Fibroblast of skin of back (primary cell): Measurements from ENCODE around the gene ATXN7.

Source experiments
- DNase-seq: peaks from one replicate; pipeline ENCODE4 v3.0.0-alpha.2; 2013

Gene ATXN7

GRCh38 chr3:63864965-63865327 is 1.3 kb downstream of the ATXN7 start:
- DNase-seq, result no peak

DNA sequence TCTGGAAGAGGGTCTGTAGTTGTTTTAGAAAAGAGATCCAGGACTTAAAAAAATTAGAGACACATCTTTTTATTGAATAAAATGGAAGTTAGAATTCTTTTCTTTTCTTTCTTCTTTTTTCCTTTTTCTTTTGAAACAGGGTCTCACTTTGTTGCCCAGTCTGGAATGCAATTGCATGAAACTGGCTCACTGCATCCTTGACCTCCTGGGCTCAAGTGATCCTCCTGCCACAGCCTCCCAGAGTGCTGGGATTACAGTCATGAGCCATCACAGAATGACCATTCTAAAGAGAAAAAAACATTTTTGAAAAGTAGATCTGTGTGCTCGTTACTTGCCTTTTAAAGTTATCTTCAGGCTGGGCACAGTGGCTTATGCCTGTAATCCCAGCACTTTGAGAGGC is 3.6 kb downstream of the ATXN7 start:
- no peak for DNase-seq

DNA sequence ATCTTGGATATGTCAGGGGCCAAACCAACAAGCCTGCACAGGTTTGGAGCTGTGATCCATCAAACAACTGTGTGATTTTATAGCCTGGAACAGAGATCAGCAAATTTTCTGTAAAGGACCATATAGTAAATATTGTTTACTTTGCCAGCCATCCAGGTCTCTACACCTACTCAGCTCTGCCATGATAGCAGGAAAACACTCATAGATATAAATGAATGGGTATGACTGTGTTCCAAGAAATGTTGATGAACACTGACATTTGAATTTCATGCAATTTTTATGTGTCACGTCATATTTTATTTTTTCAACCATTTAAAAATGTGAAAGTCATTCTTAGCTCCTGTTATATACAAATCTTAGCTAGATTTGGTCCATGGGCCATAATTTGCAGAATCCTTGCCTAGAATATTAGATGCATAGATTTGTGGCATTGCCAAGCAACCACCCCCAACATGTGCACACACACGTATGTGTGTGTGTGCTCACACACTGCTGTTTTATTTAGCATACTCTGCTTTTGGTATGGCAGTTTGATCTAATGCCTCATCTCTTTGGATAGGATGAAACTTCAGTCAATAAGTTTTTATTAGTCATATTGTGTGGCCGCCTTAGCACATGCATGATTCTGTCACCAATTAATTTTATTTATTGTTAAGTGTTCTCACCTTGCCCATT is 6.4 kb downstream of the ATXN7 start:
- DNase-seq, result no peak

- no peak for DNase-seq
Observed at GRCh38 chr3:63870615-63871005, 6.9 kb downstream of the ATXN7 start.

- DNase-seq, result peak; percentile 82
Observed at GRCh38 chr3:63872135-63872924, 8.7 kb downstream of the ATXN7 start.

DNA sequence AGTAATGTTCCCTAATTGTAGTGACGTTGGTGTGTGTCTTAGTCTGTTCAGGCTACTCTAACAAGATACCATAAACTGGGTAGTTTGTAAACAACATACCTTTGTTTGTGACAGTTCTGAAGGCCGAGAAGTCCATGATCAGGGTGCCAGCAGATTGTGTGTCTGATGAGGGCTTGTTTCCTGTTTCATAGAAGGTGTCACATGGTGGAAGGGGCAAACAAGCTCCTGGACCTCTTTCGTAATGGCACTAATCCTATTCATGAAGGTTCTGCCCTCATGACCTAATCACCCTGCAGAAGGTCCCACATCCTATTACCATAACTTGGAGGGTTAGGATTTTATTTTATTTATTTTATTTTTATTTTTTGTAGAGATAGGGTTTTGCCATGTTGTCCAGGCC is 11.1 kb downstream of the ATXN7 start:
- DNase-seq, result no peak

DNA sequence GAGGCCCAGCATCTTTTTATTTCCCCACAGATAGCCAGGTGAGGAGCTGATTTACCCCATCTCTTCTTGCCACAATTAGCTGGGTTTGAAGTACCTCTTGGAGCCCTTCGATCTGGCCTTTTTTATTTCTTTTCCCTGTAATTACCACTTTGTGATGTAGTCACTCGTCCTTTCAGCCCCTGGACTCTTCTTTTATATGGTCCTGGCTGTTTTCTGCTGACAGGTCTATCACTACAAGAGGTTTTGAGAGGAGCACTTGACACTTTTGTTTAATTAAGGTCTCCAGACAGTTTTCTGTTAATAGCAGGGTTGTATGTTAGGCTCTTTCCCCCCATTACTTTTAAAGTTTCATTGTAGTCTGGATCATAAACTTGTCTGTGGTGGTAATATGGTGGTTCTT is 11.8 kb downstream of the ATXN7 start:
- DNase-seq, result no peak

GRCh38 chr3:63876260-63876659 is 12.6 kb downstream of the ATXN7 start:
- DNase-seq, result no peak

- DNase-seq, result peak; percentile 65
Observed at GRCh38 chr3:63877737-63878393, 14.2 kb downstream of the ATXN7 start.

GRCh38 chr3:63878394-63879060 is 14.9 kb downstream of the ATXN7 start:
- DNase-seq, result no peak

DNA sequence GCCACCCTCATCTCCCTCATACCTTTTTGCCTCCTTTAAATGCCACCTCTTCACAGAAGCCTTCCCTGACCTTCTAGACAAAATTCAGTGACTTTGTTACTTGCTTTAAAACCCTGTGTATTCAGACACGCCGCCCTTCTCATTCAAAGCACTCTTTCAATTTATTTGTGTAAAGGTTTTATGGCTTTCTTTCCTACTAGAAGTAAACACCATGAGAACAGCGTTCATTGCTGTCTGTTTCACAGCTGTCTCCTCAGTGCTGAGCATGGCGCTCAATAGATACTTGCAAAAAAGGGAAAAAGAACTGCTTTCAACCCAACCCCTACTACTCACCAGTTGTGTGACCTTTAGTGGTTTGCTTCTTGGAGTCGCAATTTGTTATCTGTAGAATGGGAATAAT is 17.0 kb downstream of the ATXN7 start:
- no peak for DNase-seq

DNA sequence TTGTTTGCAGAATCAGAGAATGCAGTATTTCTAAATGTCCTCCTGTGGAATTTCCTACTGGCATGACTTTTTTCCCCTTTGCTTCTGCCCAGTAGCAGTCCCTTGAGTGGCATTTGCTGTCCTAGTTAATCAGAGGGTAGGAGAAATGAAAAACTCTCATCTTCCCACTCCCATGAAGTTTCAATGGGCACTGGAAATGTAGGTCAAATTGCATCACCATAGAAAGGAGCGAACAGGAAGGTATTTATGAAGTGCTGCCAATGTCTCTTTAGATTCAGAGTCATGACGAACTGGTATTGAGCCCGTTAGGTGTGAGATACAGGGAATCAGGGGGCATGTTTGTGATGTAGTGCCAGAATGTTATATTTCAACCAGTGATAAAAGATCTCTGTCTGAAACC is 23.2 kb downstream of the ATXN7 start:
- no peak for DNase-seq

- no peak for DNase-seq
Observed at GRCh38 chr3:63891518-63891917, 27.9 kb downstream of the ATXN7 start.

- DNase-seq, result no peak
Observed at GRCh38 chr3:63892773-63893352, 29.2 kb downstream of the ATXN7 start.

GRCh38 chr3:63895422-63896189 is 31.9 kb downstream of the ATXN7 start:
- DNase-seq, result no peak

DNA sequence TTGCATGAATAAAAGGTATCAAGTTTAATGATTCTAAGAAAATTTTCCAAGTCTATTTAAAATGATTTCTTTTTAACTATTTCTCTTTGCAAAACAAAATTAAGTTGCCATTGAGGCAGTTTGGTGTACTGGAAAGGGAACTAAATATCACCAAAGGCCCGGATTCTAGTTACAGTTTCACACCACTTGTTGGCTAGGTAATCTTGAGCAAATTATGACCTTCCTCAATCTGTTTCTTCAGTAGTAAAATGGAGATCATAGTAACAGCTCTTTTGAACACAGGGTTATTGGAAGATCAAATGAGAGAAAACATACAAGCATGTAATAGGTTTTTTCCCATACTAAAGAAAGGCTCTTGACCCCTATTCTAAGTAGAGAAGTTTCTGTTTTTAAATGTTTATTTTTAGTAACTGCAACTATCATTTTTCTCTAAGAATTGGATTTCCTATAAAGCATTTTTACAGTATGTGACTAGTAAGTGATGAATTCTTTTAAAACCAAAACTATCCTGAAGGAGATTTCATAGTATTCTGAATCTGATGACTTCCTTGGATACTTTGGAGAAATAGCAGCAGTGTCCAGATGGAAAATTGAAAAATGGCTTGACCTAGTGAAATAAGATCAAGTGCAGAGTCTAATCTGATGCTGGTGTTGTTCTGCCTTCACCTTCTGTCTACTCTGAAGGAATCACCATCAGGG is 32.8 kb downstream of the ATXN7 start:
- peak; percentile 57 for DNase-seq

- no peak for DNase-seq
Observed at GRCh38 chr3:63900010-63900409, 36.3 kb downstream of the ATXN7 start.

- no peak for DNase-seq
Observed at GRCh38 chr3:63900459-63900858, 36.8 kb downstream of the ATXN7 start.

DNA sequence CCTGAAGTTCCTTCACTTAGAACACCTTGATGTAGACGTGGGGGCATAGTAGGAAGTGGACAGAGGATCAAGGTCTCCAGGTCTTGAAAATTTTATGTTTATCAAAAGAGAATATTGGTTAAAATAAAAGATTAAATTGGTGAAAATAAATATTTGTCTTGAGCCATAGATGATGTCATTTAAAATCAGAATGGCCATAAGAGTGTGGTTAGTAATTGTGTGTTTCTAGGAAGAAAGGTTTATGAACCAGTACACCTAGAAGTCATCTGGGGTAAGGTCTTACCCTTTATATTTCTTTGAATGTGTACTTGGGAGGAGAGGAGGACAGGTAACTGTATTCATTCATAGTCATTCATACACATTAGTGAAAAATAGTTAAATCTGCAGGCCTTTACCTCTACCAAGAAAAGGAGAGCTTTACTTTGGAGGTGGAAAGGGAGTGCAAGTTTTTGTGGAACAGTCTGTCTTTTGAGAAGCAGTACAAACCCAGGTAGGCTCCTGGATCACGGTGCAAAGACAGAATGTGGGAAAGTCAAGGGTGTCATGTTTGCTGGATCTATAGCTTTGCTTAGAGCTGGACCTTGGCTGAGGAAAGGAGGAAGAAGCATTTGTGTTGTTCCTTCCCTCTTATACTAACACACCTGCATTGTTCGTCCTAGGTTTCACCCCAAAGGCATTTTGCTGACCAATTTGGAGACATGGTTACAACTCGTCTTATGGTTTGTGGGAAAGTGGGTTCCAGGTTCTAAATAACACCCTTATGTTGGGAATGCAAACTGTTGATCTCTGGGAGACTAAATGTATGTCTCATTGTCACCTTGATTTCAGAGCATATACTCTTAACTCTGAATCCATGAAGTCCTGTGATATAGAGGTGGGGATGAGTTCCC is 42.3 kb downstream of the ATXN7 start:
- no peak for DNase-seq

GRCh38 chr3:63908081-63908736 is 44.5 kb downstream of the ATXN7 start:
- peak; percentile 35 for DNase-seq
